K562 (cell line): Measurements from ENCODE around the gene PGM3. TPM values are rescaled to one million over a fixed set of nuclear protein-coding genes. Genes with fewer than 3 reads are reported as not detected.

Experiments used
- ADNP ChIP-seq: fragments of 200-800 bp; sonication (Bioruptor generic); IDR thresholded peaks from 2 replicates; pipeline ENCODE4 v1.6.1; 2016; ENCODE audit warnings: missing genetic modification characterization, missing compliant biosample characterization
- CBX8 ChIP-seq: fragments of 200-600 bp; sonication (generic); IDR thresholded peaks from 2 replicates; pipeline ENCODE4 v1.6.1; 2012; ENCODE audit warnings: borderline replicate concordance, mixed run types, low read depth, mild to moderate bottlenecking, moderate library complexity, mixed read lengths, low read length, control low read depth, inconsistent platforms; ENCODE audit not compliant: poor library complexity, severe bottlenecking; ENCODE audit errors: extremely low read depth
- CREB1 ChIP-seq, 2 experiments: sonication (generic) in 1 of 2; formaldehyde crosslinking in 1 of 2; IDR thresholded peaks; 2 replicates each; pipeline versions ENCODE4 v1.6.1 to v1.8.0; 2012 to 2022; ENCODE audit warnings: inconsistent platforms in 1 of 2, mild to moderate bottlenecking in 1 of 2, missing genetic modification reagents in 1 of 2, moderate library complexity in 1 of 2
- E2F3 ChIP-seq: fragments of 250-450 bp; sonication (Bioruptor Pico); IDR thresholded peaks from 2 replicates; pipeline ENCODE4 v1.4.0; 2020; ENCODE audit warnings: mild to moderate bottlenecking
- EP400 ChIP-seq: fragments of 450-650 bp; IDR thresholded peaks from 2 replicates; pipeline ENCODE4 v1.6.1; 2017; ENCODE audit warnings: antibody characterized with exemption, mild to moderate bottlenecking, moderate library complexity
- FIP1L1 ChIP-seq: fragments of 200-400 bp; formaldehyde crosslinking; IDR thresholded peaks from 2 replicates; pipeline ENCODE4 v1.6.1; 2018; ENCODE audit warnings: mild to moderate bottlenecking, low read depth, low read length; ENCODE audit not compliant: poor library complexity, severe bottlenecking
- FOXM1 ChIP-seq, 2 experiments: fragments of 450-650 bp in 1 of 2; sonication (generic) in 1 of 2; formaldehyde crosslinking in 1 of 2; IDR thresholded peaks; 2 replicates each; pipeline versions ENCODE4 v1.6.1 to v1.9.0; 2017 to 2022; ENCODE audit warnings: low read depth in 2 of 2, mild to moderate bottlenecking in 2 of 2, missing genetic modification reagents in 1 of 2, moderate library complexity in 1 of 2
- HDAC8 ChIP-seq: fragments of 450-650 bp; IDR thresholded peaks from 2 replicates; pipeline ENCODE4 v1.6.1; 2016; ENCODE audit warnings: mild to moderate bottlenecking, missing genetic modification characterization, moderate library complexity, missing compliant biosample characterization
- HMGN3 ChIP-seq: IDR thresholded peaks from 2 replicates; pipeline ENCODE4 v1.6.1; 2011; ENCODE audit warnings: borderline replicate concordance, low read depth, mild to moderate bottlenecking, mixed read lengths, low read length; ENCODE audit not compliant: insufficient read length; ENCODE audit errors: extremely low read depth
- ILK ChIP-seq: fragments of 450-650 bp; IDR thresholded peaks from 2 replicates; pipeline ENCODE4 v1.6.1; 2016; ENCODE audit warnings: missing genetic modification characterization, low read depth, mild to moderate bottlenecking, missing compliant biosample characterization, moderate library complexity, borderline replicate concordance
- IRF2 ChIP-seq: sonication (generic); formaldehyde crosslinking; IDR thresholded peaks from 2 replicates; pipeline ENCODE4 v1.8.1; 2022; ENCODE audit warnings: mild to moderate bottlenecking, missing genetic modification reagents
- NCOR1 ChIP-seq: fragments of 450-650 bp; IDR thresholded peaks from 2 replicates; pipeline ENCODE4 v1.6.1; 2016; ENCODE audit warnings: mild to moderate bottlenecking, moderate library complexity
- NFXL1 ChIP-seq: fragments of 450-650 bp; formaldehyde crosslinking; IDR thresholded peaks from 2 replicates; pipeline ENCODE4 v1.4.0; 2021; ENCODE audit warnings: mild to moderate bottlenecking
- PML ChIP-seq: IDR thresholded peaks from 2 replicates; pipeline ENCODE4 v1.6.1; 2012; ENCODE audit warnings: low read length, inconsistent platforms
- TAL1 ChIP-seq: fragments of 450-650 bp; IDR thresholded peaks from 2 replicates; pipeline ENCODE4 v1.6.1; 2016; ENCODE audit warnings: mild to moderate bottlenecking
- TCF7 ChIP-seq: sonication (generic); IDR thresholded peaks from 2 replicates; pipeline ENCODE4 v1.6.1; 2016; ENCODE audit warnings: antibody characterized with exemption, borderline replicate concordance
- ZFX ChIP-seq: sonication (generic); formaldehyde crosslinking; IDR thresholded peaks from 2 replicates; pipeline ENCODE4 v1.8.0; 2022; ENCODE audit warnings: mild to moderate bottlenecking, missing genetic modification reagents, moderate library complexity
- ZNF140 ChIP-seq: fragments of 250-450 bp; sonication (Bioruptor Pico); IDR thresholded peaks from 2 replicates; pipeline ENCODE4 v1.8.0; 2021; ENCODE audit warnings: moderate library complexity, mild to moderate bottlenecking, inconsistent platforms
- ZNF217 ChIP-seq: sonication (generic); formaldehyde crosslinking; IDR thresholded peaks from 2 replicates; pipeline ENCODE4 v1.8.0; 2022; ENCODE audit warnings: mild to moderate bottlenecking, missing genetic modification reagents
- ZNF584 ChIP-seq: fragments of 200-800 bp; sonication (Bioruptor generic); IDR thresholded peaks from 2 replicates; pipeline ENCODE4 v1.6.1; 2016; ENCODE audit warnings: low read depth, mild to moderate bottlenecking, missing genetic modification characterization, missing compliant biosample characterization
- ZSCAN29 ChIP-seq: fragments of 450-650 bp; IDR thresholded peaks from 2 replicates; pipeline ENCODE4 v1.6.1; 2017
- polyA plus RNA-seq, 8 experiments: library from polyadenylated mRNA; depleted of rRNA in 4 of 8; stranded (reverse) in 5 of 8; unstranded in 3 of 8; fragments of >200 nt; fragmentation: Nextera tagmentation in 2 of 8; fragmentation: Illumina TruSeq in 1 of 8; extraction: Ambion mirVana in 2 of 8; extraction: Trizol in 1 of 8; gene quantifications; 2 replicates each; pipeline versions ENCODE4 v1.2.1 to v1.2.3, GENCODE V29; 2011 to 2014; ENCODE audit warnings: inconsistent platforms in 1 of 8, missing spikeins in 1 of 8
- total RNA-seq, 7 experiments: library from RNA; depleted of rRNA in 6 of 7; stranded (reverse); fragments of >200 nt in 6 of 7; fragmentation: Illumina TruSeq in 2 of 7; extraction: Trizol in 2 of 7; gene quantifications; 2 replicates each; pipeline versions ENCODE4 v1.2.1 to v1.2.3, GENCODE V29; 2011 to 2021; ENCODE audit warnings: low replicate concordance in 1 of 7
- TF ChIP-seq, protein P1 (sequence below): fragments of 250-450 bp; sonication (Bioruptor Pico); IDR thresholded peaks from 2 replicates; pipeline ENCODE4 v1.5.1; 2021; ENCODE audit warnings: mild to moderate bottlenecking
- TF ChIP-seq, protein P2 (sequence below): fragments of 250-450 bp; sonication (Bioruptor Pico); IDR thresholded peaks from 2 replicates; pipeline ENCODE4 v1.8.0; 2021; ENCODE audit warnings: moderate library complexity, mild to moderate bottlenecking, inconsistent platforms
- TF ChIP-seq, protein P3 (sequence below), 3 experiments: IDR thresholded peaks in 2 of 3; conservative IDR thresholded peaks in 1 of 3; 2 replicates each; pipeline ENCODE4 v1.5.1; 2011 to 2012; ENCODE audit warnings: low read length in 3 of 3, mild to moderate bottlenecking in 3 of 3, control low read depth in 2 of 3, improper control_type of control experiment in 1 of 3, inconsistent platforms in 1 of 3, low read depth in 1 of 3, mixed read lengths in 1 of 3, moderate library complexity in 1 of 3; ENCODE audit not compliant: insufficient read depth in 2 of 3

The PGM3 gene
- total and polyA plus RNA-seq, 9 of the 15 experiments (the other 6 are each of a cell fraction or from before 2014, with no cell fraction given): 19.1 to 107 (median 50.5) TPM

DNA sequence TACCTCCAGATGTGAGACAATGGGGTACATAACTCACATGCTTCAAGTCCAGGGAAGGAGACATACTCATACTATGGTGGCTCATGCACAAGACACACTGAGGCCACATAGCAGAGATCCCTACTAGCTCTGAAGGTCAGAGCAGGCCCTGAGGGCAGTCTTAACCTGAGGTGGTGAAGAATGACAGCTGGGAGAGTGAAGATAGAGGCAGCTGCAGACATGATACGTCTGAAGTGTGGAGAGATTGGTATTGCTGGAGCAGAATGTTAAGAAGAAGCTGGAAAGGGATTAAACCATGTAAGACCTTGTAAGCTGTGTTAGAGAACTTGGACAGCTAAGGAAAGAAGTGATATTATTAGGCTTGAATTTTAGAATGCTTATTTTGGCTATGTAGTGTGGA is 32.9 kb downstream of the PGM3 start (continued):
- TF ChIP-seq IRF2 (CRISPR knock-in tag): no peak
- TF ChIP-seq CREB1 (IDR thresholded peaks at IDR 0.05): peak; percentile 45; the same call in 1 of the 2 replicates
- no peak for TF ChIP-seq CREB1 (CRISPR knock-in tag; IDR thresholded peaks at IDR 0.05)
- TF ChIP-seq ZNF217: no peak
- no peak for TF ChIP-seq ZSCAN29
- no peak for TF ChIP-seq CBX8
- no peak for TF ChIP-seq FIP1L1
- TF ChIP-seq E2F3 (CRISPR knock-in tag): no peak
- no peak for TF ChIP-seq ADNP (tag)
- TF ChIP-seq HDAC8 (tag): no peak
- TF ChIP-seq NFXL1 (CRISPR knock-in tag): no peak
- TF ChIP-seq, protein P1, sequence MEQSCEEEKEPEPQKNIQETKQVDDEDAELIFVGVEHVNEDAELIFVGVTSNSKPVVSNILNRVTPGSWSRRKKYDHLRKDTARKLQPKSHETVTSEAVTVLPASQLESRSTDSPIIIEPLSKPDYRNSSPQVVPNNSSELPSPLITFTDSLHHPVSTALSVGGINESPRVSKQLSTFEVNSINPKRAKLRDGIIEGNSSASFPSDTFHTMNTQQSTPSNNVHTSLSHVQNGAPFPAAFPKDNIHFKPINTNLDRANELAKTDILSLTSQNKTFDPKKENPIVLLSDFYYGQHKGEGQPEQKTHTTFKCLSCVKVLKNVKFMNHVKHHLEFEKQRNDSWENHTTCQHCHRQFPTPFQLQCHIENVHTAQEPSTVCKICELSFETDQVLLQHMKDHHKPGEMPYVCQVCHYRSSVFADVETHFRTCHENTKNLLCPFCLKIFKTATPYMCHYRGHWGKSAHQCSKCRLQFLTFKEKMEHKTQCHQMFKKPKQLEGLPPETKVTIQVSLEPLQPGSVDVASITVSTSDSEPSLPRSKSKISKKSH (CRISPR knock-in tag): no peak
- no peak for TF ChIP-seq EP400
- TF ChIP-seq ZFX (CRISPR knock-in tag): no peak
- no peak for TF ChIP-seq ZNF140
- no peak for TF ChIP-seq HMGN3
- TF ChIP-seq TCF7: no peak
- TF ChIP-seq, protein P2, sequence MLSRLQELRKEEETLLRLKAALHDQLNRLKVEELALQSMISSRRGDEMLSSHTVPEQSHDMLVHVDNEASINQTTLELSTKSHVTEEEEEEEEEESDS (CRISPR knock-in tag): no peak
- TF ChIP-seq, protein P3, sequence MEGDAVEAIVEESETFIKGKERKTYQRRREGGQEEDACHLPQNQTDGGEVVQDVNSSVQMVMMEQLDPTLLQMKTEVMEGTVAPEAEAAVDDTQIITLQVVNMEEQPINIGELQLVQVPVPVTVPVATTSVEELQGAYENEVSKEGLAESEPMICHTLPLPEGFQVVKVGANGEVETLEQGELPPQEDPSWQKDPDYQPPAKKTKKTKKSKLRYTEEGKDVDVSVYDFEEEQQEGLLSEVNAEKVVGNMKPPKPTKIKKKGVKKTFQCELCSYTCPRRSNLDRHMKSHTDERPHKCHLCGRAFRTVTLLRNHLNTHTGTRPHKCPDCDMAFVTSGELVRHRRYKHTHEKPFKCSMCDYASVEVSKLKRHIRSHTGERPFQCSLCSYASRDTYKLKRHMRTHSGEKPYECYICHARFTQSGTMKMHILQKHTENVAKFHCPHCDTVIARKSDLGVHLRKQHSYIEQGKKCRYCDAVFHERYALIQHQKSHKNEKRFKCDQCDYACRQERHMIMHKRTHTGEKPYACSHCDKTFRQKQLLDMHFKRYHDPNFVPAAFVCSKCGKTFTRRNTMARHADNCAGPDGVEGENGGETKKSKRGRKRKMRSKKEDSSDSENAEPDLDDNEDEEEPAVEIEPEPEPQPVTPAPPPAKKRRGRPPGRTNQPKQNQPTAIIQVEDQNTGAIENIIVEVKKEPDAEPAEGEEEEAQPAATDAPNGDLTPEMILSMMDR (IDR thresholded peaks at IDR 0.05 in 2 of 3, conservative IDR thresholded peaks at IDR 0.05 in 1 of 3; ENCODE audit: insufficient read depth in 2 of 3, low read depth in 1 of 3, low read length in 3 of 3): no peak
- TF ChIP-seq FOXM1 (IDR thresholded peaks at IDR 0.05; ENCODE audit: low read depth): peak; percentile 44; the same call in 1 of the 2 replicates
- TF ChIP-seq FOXM1 (CRISPR knock-in tag; IDR thresholded peaks at IDR 0.05; ENCODE audit: low read depth): no peak
- peak; percentile 91 for TF ChIP-seq NCOR1
- TF ChIP-seq ZNF584: no peak
- TF ChIP-seq PML: peak; percentile 81; the same call in 1 of the 2 replicates
- no peak for TF ChIP-seq ILK
- TF ChIP-seq TAL1: peak; percentile 94
